ENCODE measurements around the gene RANBP17.

GRCh38 chr5:171131497-171131896 is 269.7 kb downstream of the RANBP17 start:
- no peak for TF ChIP-seq CTCF (conservative IDR thresholded peaks at IDR 0.05 in 1 of 2, IDR thresholded peaks at IDR 0.05 in 1 of 2; ENCODE audit: extremely low read depth in 1 of 2, insufficient read depth in 1 of 2, low read depth in 1 of 2, low read length in 2 of 2)
- no peak for TF ChIP-seq EZH2 (IDR thresholded peaks at IDR 0.05; ENCODE audit: borderline replicate concordance, low read length)

Measured in mammary epithelial cell (primary cell).